GM12891 (cell line): ENCODE measurements around the gene KAT7.

ENCODE experiments used
- POLR2A ChIP-seq: IDR thresholded peaks from 2 replicates; pipeline ENCODE4 v1.6.1; 2011; ENCODE audit warnings: low read depth, low read length, control low read depth
- POLR2AphosphoS5 ChIP-seq: IDR thresholded peaks from 2 replicates; pipeline ENCODE4 v1.6.1; 2011; ENCODE audit warnings: low read depth, low read length, control low read depth
- SPI1 ChIP-seq: IDR thresholded peaks from 2 replicates; pipeline ENCODE4 v1.6.1; 2011; ENCODE audit warnings: low read depth, low read length, control low read depth
- TAF1 ChIP-seq: IDR thresholded peaks from 2 replicates; pipeline ENCODE4 v1.6.1; 2011; ENCODE audit warnings: low read depth, low read length, control low read depth

- no peak for TF ChIP-seq POLR2AphosphoS5
- TF ChIP-seq POLR2A, result no peak
- TF ChIP-seq TAF1, result no peak
- no peak for TF ChIP-seq SPI1
These were observed 5.3 kb upstream of the KAT7 start for GRCh38 chr17:49783071-49783715.
